ENCODE measurements around the gene LRPAP1. TPM values are rescaled to one million over a fixed set of nuclear protein-coding genes. Genes with fewer than 3 reads are reported as not detected.

LRPAP1 gene
- total RNA-seq, 2 donors from 2014 or later = 256 to 321 TPM

DNA sequence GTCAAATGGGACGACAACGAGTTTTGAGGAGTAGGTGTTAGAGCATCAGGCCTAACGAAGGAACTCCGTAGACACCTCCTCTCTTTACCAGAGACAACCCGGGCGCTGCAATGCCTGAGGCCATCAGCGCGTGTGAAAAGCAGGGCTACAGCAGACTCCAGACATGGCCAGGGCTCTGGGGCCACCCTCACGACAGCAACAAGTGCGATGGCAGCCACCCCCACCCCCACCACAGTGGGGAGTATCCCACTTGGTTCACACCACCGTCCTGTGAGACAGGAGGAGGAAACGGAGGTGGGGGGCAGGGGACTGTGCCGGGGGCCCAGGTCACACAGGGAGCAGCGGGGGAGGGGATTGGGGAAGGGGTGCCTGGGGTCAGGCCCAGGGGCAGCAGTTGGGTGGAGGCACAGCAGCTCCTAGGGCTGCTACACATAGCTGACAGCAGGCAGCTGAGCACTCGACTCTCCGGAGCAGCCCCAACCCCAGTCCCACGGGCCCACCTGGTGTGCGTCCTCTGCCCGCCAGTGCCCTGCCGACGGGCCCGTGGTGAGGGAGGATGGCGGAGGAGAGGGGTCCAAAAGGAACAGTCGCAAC, 8.5 kb downstream of the LRPAP1 start:
- Histone ChIP-seq H3K27me3 (no peaks in the 10 kb centered on the region), H3K9me3 (no peaks in the 10 kb centered on the region), H3K4me1 (no peaks in the 10 kb centered on the region), H3K4me3 (no peak overlapping the region), H3K36me3 (peaks cover 74% of the 10 kb centered on the region), H3K27ac (no peak overlapping the region)
- no peak for DNase-seq (ENCODE audit: low spot score)
- TF ChIP-seq, protein P1, sequence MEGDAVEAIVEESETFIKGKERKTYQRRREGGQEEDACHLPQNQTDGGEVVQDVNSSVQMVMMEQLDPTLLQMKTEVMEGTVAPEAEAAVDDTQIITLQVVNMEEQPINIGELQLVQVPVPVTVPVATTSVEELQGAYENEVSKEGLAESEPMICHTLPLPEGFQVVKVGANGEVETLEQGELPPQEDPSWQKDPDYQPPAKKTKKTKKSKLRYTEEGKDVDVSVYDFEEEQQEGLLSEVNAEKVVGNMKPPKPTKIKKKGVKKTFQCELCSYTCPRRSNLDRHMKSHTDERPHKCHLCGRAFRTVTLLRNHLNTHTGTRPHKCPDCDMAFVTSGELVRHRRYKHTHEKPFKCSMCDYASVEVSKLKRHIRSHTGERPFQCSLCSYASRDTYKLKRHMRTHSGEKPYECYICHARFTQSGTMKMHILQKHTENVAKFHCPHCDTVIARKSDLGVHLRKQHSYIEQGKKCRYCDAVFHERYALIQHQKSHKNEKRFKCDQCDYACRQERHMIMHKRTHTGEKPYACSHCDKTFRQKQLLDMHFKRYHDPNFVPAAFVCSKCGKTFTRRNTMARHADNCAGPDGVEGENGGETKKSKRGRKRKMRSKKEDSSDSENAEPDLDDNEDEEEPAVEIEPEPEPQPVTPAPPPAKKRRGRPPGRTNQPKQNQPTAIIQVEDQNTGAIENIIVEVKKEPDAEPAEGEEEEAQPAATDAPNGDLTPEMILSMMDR (IDR thresholded peaks at IDR 0.05) = no peak

DNA sequence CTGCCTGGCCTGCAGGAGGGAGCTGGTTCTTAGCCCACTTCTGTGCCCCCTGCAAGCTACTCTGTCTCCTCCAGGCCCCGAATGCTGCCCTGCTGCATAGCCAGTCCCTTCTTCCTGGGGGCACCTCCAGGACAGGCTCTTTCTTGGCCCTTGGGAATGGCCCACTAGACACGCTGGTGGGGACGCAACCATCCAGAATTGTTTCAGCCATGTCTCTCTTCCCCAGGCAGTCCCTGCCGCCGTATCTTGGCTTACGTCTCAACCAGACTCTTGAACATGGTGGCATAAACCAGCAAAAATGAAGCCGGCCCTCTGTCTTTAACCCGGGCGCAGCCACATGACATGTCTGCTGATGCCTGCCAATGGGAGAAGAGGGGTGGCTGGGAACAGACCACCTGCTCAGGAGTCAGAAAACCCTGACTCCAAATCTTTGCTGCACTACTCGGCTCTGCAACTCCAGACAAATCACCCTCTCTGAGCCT, 9.0 kb downstream of the LRPAP1 start:
- TF ChIP-seq, protein P1 (IDR thresholded peaks at IDR 0.05) = no peak
- no peak overlapping the region for H3K4me3 ChIP-seq
- H3K9me3 ChIP-seq = no peaks in the 10 kb centered on the region
- H3K27me3 ChIP-seq = no peaks in the 10 kb centered on the region
- H3K27ac ChIP-seq = no peak overlapping the region
- DNase-seq (ENCODE audit: low spot score) = no peak
- H3K36me3 ChIP-seq = peaks cover 75% of the 10 kb centered on the region
- no peaks in the 10 kb centered on the region for H3K4me1 ChIP-seq

- no peaks in the 10 kb centered on the region for H3K9me3 ChIP-seq
- H3K4me1 ChIP-seq = no peaks in the 10 kb centered on the region
- H3K27ac ChIP-seq = no peak overlapping the region
- TF ChIP-seq, protein P1 (IDR thresholded peaks at IDR 0.05) = no peak
- peaks cover 80% of the 10 kb centered on the region for H3K36me3 ChIP-seq
- H3K4me3 ChIP-seq = no peak overlapping the region
- DNase-seq (ENCODE audit: low spot score) = no peak
- no peaks in the 10 kb centered on the region for H3K27me3 ChIP-seq
These were observed 9.6 kb downstream of the LRPAP1 start for GRCh38 chr4:3522651-3523050.

DNA sequence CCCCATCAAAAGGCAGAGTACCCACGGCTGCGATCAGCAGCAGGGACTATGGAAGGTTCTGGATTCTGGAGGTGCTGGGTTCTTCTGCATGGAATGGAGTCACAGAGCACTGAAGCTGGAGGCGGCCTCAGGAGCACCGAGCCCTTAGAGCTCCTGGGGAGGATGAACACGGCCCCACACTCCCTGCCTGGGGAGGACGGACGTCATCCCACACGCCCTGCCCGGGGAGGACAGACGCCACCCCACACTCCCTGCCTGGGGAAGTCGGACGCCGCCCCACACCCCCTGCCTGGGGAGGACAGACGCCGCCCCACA, 9.9 kb downstream of the LRPAP1 start:
- H3K9me3 ChIP-seq = no peaks in the 10 kb centered on the region
- no peaks in the 10 kb centered on the region for H3K4me1 ChIP-seq
- TF ChIP-seq, protein P1 (IDR thresholded peaks at IDR 0.05) = no peak
- H3K27me3 ChIP-seq = no peaks in the 10 kb centered on the region
- H3K27ac ChIP-seq = no peak overlapping the region
- DNase-seq (ENCODE audit: low spot score) = no peak
- H3K4me3 ChIP-seq = no peak overlapping the region
- peaks cover 81% of the 10 kb centered on the region for H3K36me3 ChIP-seq

DNA sequence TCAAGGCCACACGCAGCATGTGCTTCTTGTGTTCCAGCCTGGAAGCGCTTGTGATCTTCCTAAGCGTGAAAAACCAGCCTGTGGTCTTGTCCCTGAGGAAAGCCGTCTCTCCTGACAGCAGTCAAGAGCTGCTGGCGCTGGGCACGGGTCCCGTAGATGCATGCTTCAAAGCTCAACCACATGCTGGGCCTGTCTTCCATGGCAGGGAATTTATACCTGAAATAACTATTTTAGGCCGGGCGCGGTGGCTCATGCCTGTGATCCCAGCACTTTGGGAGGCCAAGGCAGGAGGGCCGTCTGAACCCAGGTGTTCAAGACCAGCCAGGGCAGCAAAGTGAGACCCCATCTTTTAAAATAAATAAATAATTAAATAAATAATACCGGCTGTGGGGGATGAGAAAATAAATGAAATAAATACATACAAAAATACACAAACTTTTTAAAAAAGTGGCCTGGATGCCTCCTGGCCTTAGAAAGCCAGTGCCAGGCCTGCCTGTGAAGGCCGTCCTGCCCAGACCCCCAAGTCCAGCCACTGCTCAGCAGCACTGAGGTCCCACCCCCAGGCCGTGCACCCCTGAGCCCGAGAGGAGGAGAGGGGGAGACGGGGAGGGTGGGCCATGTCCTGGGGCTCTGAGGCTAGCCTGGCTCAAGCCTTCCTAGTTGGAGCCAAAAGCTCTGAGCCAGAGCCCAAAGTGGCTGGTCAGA, 10.4 kb downstream of the LRPAP1 start:
- TF ChIP-seq, protein P1 (IDR thresholded peaks at IDR 0.05) = no peak
- DNase-seq (ENCODE audit: low spot score) = no peak

More for the DNA sequence above, 10.4 kb downstream of the LRPAP1 start:
- H3K27ac ChIP-seq = no peak overlapping the region
- no peaks in the 10 kb centered on the region for H3K4me1 ChIP-seq
- H3K4me3 ChIP-seq = no peak overlapping the region
- no peaks in the 10 kb centered on the region for H3K27me3 ChIP-seq
- H3K36me3 ChIP-seq = peaks cover 82% of the 10 kb centered on the region
- no peaks in the 10 kb centered on the region for H3K9me3 ChIP-seq
